Neural cell (in vitro differentiated cells): Measurements from ENCODE around the gene TP53INP2. TPM values are rescaled to one million over a fixed set of nuclear protein-coding genes. Genes with fewer than 3 reads are reported as not detected.

Experiments
- H2AFZ ChIP-seq: fragments of 200-600, 300-800 bp; sonication (generic), shearing (Covaris generic); 2 replicates; pipeline ENCODE4 v1.6.0; 2014; ENCODE audit warnings: low read depth, mild to moderate bottlenecking, antibody characterized with exemption, low read length, moderate library complexity
- H3F3A ChIP-seq: fragments of 200-600 bp; shearing (Covaris generic); 2 replicates; pipeline ENCODE4 v1.6.1; 2016; ENCODE audit warnings: mild to moderate bottlenecking, moderate library complexity, mixed read lengths, antibody characterized with exemption, low read length; ENCODE audit not compliant: insufficient read depth, poor library complexity, severe bottlenecking
- H3K27ac ChIP-seq: fragments of 200-600, 300-800 bp; sonication (generic), shearing (Covaris generic); 2 replicates; pipeline ENCODE4 v1.5.1; 2014; ENCODE audit warnings: mild to moderate bottlenecking, low read length, moderate library complexity
- H3K27me3 ChIP-seq: fragments of 300-800, 200-600 bp; sonication (generic), shearing (Covaris generic); 2 replicates; pipeline ENCODE4 v1.6.0; 2014; ENCODE audit warnings: mild to moderate bottlenecking, low read depth, low read length, moderate library complexity; ENCODE audit not compliant: insufficient read depth
- H3K36me3 ChIP-seq: fragments of 300-800, 200-600 bp; sonication (generic), shearing (Covaris generic); 2 replicates; pipeline ENCODE4 v1.5.1; 2014; ENCODE audit warnings: mild to moderate bottlenecking, antibody characterized with exemption, low read length, moderate library complexity; ENCODE audit not compliant: insufficient read depth
- H3K4me2 ChIP-seq: fragments of 300-800, 200-600 bp; sonication (generic), shearing (Covaris generic); 2 replicates; pipeline ENCODE4 v1.6.0; 2014; ENCODE audit warnings: mild to moderate bottlenecking, low read length
- H3K4me3 ChIP-seq: fragments of 300-800, 200-600 bp; sonication (generic), shearing (Covaris generic); 2 replicates; pipeline ENCODE4 v1.5.1; 2014; ENCODE audit warnings: mild to moderate bottlenecking, low read length, moderate library complexity
- H3K79me2 ChIP-seq: fragments of 200-600 bp; shearing (Covaris generic); replicated peaks from 2 replicates; pipeline ENCODE4 v1.6.0; 2014; ENCODE audit warnings: mild to moderate bottlenecking, low read length, moderate library complexity; ENCODE audit not compliant: insufficient read depth
- H3K9ac ChIP-seq: fragments of 300-800, 200-600 bp; sonication (generic), shearing (Covaris generic); 2 replicates; pipeline ENCODE4 v1.6.1; 2016; ENCODE audit warnings: mild to moderate bottlenecking, low read length, mixed read lengths
- H3K9me2 ChIP-seq: fragments of 200-600 bp; shearing (Covaris generic); 2 replicates; pipeline ENCODE4 v1.6.1; 2016; ENCODE audit warnings: mild to moderate bottlenecking, low read length, mixed read lengths; ENCODE audit not compliant: insufficient read depth
- H3K9me3 ChIP-seq: fragments of 200-600, 300-800 bp; sonication (generic), shearing (Covaris generic); 2 replicates; pipeline ENCODE4 v1.6.1; 2016; ENCODE audit warnings: mild to moderate bottlenecking, mixed run types, low read length, moderate library complexity, mixed read lengths
- H4K20me1 ChIP-seq: fragments of 200-600 bp; shearing (Covaris generic); 2 replicates; pipeline ENCODE4 v1.6.1; 2016; ENCODE audit warnings: mild to moderate bottlenecking, mixed run types; ENCODE audit not compliant: insufficient read depth
- CTCF ChIP-seq: fragments of 450-650 bp; IDR thresholded peaks from 2 replicates; pipeline ENCODE4 v1.5.1; 2014; ENCODE audit warnings: antibody characterized with exemption, mild to moderate bottlenecking, moderate library complexity; ENCODE audit not compliant: poor library complexity, severe bottlenecking
- EP300 ChIP-seq: fragments of 450-650 bp; conservative IDR thresholded peaks from 2 replicates; pipeline ENCODE4 v1.6.1; 2014; ENCODE audit warnings: antibody characterized with exemption, mild to moderate bottlenecking, moderate library complexity; ENCODE audit not compliant: poor library complexity, severe bottlenecking
- EZH2 ChIP-seq: fragments of 200-600, 300-800 bp; shearing (Covaris generic), sonication (generic); IDR thresholded peaks from 2 replicates; pipeline ENCODE4 v1.6.1; 2014; ENCODE audit warnings: antibody characterized with exemption, low read length, borderline replicate concordance, mild to moderate bottlenecking; ENCODE audit not compliant: insufficient read depth, poor library complexity, severe bottlenecking
- MXI1 ChIP-seq: fragments of 450-650 bp; conservative IDR thresholded peaks from 2 replicates; pipeline ENCODE4 v1.6.1; 2014; ENCODE audit warnings: antibody characterized with exemption, mild to moderate bottlenecking; ENCODE audit not compliant: poor library complexity, severe bottlenecking
- POLR2AphosphoS5 ChIP-seq: IDR thresholded peaks from 2 replicates; pipeline ENCODE4 v1.6.1; 2012
- RAD21 ChIP-seq: fragments of 450-650 bp; conservative IDR thresholded peaks from 2 replicates; pipeline ENCODE4 v1.6.1; 2014; ENCODE audit warnings: antibody characterized with exemption, mild to moderate bottlenecking, moderate library complexity
- REST ChIP-seq: IDR thresholded peaks from 2 replicates; pipeline ENCODE4 v1.6.1; 2012; ENCODE audit warnings: borderline replicate concordance
- SMC3 ChIP-seq: fragments of 450-650 bp; conservative IDR thresholded peaks from 2 replicates; pipeline ENCODE4 v1.6.1; 2014; ENCODE audit warnings: antibody characterized with exemption, mild to moderate bottlenecking, moderate library complexity; ENCODE audit not compliant: poor library complexity
- TAF1 ChIP-seq: IDR thresholded peaks from 2 replicates; pipeline ENCODE4 v1.6.1; 2012; ENCODE audit warnings: low read depth
- polyA plus RNA-seq: library from polyadenylated mRNA; depleted of rRNA; stranded (reverse); fragments of >200 nt; gene quantifications from 2 replicates; pipeline ENCODE4 v1.2.3, GENCODE V29; 2014

Gene TP53INP2
- polyA plus RNA-seq, 1 donor from 2014 or later, result 11.5 TPM

- Histone ChIP-seq H3K4me3 (peak overlapping the region; percentile 90), H3K4me2 (peak overlapping the region; percentile 94), H4K20me1 (no peaks in the 10 kb centered on the region), H3K9ac (peak overlapping the region; percentile 99), H3K9me2 (no peaks in the 10 kb centered on the region), H2AFZ (no peak overlapping the region), H3K27me3 (peaks cover 4% of the 10 kb centered on the region), H3K36me3 (peaks cover 6% of the 10 kb centered on the region), H3K9me3 (no peaks in the 10 kb centered on the region), H3K27ac (no peak overlapping the region), H3K79me2 (peaks cover 20% of the 10 kb centered on the region), H3F3A (no peaks in the 10 kb centered on the region)
- TF ChIP-seq RAD21 (no peak), TAF1 (no peak)
Observed at GRCh38 chr20:34706302-34706875, 2.2 kb downstream of the TP53INP2 start.

- Histone ChIP-seq H3K27ac (no peak overlapping the region), H3K9ac (no peak overlapping the region), H3K79me2 (peaks cover 20% of the 10 kb centered on the region)
Observed at GRCh38 chr20:34706912-34707784, 3.0 kb downstream of the TP53INP2 start.

More at GRCh38 chr20:34706912-34707784, 3.0 kb downstream of the TP53INP2 start:
- Histone ChIP-seq H3K36me3 (peaks cover 6% of the 10 kb centered on the region), H3K27me3 (peaks cover 4% of the 10 kb centered on the region), H3K9me3 (no peaks in the 10 kb centered on the region), H3K4me2 (no peak overlapping the region), H3K4me3 (peak overlapping the region; percentile 90), H3F3A (no peaks in the 10 kb centered on the region), H4K20me1 (no peaks in the 10 kb centered on the region), H3K9me2 (no peaks in the 10 kb centered on the region), H2AFZ (no peak overlapping the region)
- TF ChIP-seq CTCF, result no peak
- no peak for TF ChIP-seq SMC3
- TF ChIP-seq TAF1, result no peak
- no peak for TF ChIP-seq POLR2AphosphoS5
- no peak for TF ChIP-seq RAD21
- no peak for TF ChIP-seq EP300
- no peak for TF ChIP-seq EZH2
- TF ChIP-seq REST, result no peak
- TF ChIP-seq MXI1, result no peak
